ENCODE measurements around the gene PPFIA2.

GRCh38 chr12:81294325-81295190 is 464.6 kb downstream of the PPFIA2 start:
- TF ChIP-seq, protein P1, sequence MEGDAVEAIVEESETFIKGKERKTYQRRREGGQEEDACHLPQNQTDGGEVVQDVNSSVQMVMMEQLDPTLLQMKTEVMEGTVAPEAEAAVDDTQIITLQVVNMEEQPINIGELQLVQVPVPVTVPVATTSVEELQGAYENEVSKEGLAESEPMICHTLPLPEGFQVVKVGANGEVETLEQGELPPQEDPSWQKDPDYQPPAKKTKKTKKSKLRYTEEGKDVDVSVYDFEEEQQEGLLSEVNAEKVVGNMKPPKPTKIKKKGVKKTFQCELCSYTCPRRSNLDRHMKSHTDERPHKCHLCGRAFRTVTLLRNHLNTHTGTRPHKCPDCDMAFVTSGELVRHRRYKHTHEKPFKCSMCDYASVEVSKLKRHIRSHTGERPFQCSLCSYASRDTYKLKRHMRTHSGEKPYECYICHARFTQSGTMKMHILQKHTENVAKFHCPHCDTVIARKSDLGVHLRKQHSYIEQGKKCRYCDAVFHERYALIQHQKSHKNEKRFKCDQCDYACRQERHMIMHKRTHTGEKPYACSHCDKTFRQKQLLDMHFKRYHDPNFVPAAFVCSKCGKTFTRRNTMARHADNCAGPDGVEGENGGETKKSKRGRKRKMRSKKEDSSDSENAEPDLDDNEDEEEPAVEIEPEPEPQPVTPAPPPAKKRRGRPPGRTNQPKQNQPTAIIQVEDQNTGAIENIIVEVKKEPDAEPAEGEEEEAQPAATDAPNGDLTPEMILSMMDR (IDR thresholded peaks at IDR 0.05; ENCODE audit: insufficient read depth, low read depth, low read length): no peak
- TF ChIP-seq EZH2 (IDR thresholded peaks at IDR 0.05; ENCODE audit: insufficient read depth, low read length): no peak

Data from astrocyte (in vitro differentiated cells and primary cell).